Midbrain (tissue), 1 donor: ENCODE results near the gene PRSS56.

Experiments used
- DNase-seq: peaks from one replicate; lab custom pipeline; 2025; lab: John Stamatoyannopoulos, UW

The PRSS56 gene

GRCh38 chr2:232573042-232573441, 52.9 kb downstream of the PRSS56 start:
- no peak for DNase-seq

DNA sequence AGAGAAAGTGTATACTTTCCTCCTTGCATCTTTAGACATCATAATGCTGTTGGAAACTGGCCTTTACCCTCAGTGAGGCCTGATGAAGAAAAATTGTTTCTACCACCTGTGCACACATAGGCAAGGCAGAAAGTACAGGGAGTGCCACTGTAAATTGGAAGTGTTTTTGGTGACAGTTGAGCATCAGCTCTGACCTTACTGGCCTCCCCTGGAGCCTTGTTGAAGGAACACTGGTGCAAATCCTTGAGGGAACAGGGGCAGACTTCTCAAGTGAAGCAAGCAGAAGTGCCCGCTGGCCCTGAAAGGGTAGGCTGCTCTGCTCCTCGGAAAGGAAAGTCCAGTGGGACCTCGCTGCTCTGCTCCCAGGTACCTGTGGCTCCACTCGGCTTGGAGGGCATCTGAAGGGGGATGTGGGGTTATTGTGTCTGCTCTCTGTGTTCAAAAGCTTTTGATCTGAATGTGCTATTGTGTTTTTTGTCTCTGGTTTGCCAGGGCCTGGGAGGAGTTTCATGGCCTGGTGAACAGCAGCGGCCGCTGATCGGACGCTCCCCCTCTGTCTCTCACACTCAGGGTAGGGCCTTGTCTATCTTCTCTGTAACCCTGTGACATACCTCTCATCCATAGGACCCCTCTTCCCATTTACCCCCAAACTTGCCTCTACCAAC, 53.7 kb downstream of the PRSS56 start:
- DNase-seq = peak; percentile 36

DNA sequence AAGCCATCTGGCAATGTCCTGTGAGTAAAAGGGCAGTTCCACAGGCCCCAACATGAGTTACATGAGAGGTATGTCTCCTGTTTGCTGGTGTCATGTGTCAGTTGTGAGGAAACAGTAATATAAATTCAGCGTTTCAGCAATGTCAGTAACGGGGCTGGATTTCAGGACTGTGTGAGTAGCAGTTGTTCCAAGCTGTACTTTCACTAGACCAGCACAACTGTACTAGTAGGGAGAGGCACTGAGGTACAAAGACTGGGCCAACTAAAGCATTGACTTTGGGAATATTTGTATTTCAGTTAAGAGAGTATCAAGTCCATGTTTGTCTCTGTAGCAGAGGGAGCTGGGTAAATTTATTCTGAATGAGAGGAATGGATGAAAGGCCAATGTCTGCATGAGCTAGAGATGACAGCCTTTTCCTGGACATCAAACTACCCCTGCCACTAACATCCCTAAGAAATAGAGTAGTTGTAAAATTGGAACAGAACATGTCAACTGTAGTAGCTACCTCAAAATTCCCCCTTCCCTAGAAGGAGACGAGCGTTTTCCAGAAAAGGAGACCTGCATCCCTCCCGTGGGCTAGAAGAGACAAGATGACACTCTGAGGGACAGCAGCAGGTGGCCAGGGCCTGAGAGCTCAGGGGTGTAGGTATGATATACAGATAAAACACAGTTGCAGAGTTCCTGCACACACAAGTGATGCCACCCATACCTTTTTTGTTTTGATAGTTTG, 54.7 kb downstream of the PRSS56 start:
- DNase-seq = no peak
